Tibial nerve (tissue), 4 donors: ENCODE measurements around the gene SPATA33.

Source experiments
- CTCF ChIP-seq, 5 experiments: fragments of 200-600 bp in 3 of 5; fragments of 450-650 bp in 2 of 5; sonication (generic) in 3 of 5; IDR thresholded peaks; one replicate each; pipeline ENCODE4 v1.5.1; 2016 to 2019; ENCODE audit warnings: antibody characterized with exemption in 5 of 5, mild to moderate bottlenecking in 3 of 5, moderate library complexity in 2 of 5
- EP300 ChIP-seq, 2 donors: sonication (generic); formaldehyde crosslinking; IDR thresholded peaks; one replicate each; pipeline ENCODE4 v1.6.1; 2017; ENCODE audit warnings: antibody characterized with exemption in 2 of 2, mild to moderate bottlenecking in 1 of 2
- POLR2A ChIP-seq, 2 donors: fragments of 450-650 bp; IDR thresholded peaks; one replicate each; pipeline ENCODE4 v1.6.1; 2017; ENCODE audit warnings: antibody characterized with exemption in 2 of 2, mild to moderate bottlenecking in 2 of 2, moderate library complexity in 2 of 2

GRCh38 chr16:89669755-89670154 is 12.1 kb downstream of the SPATA33 start:
- TF ChIP-seq EP300 (IDR thresholded peaks at IDR 0.05) (no peak), CTCF (IDR thresholded peaks at IDR 0.05) (no peak), POLR2A (IDR thresholded peaks at IDR 0.05) (no peak)
